Myometrial cell (primary cell): Measurements from ENCODE around the gene APOBEC3G. TPM values are rescaled to one million over a fixed set of nuclear protein-coding genes. Genes with fewer than 3 reads are reported as not detected.

ENCODE experiments used
- total RNA-seq: library from RNA; depleted of rRNA; stranded (reverse); fragments of >200 nt; gene quantifications from 2 replicates; pipeline ENCODE4 v1.2.3, GENCODE V29; 2015

The APOBEC3G gene
- total RNA-seq: 11.0 and 15.8 TPM in 2 replicates

DNA sequence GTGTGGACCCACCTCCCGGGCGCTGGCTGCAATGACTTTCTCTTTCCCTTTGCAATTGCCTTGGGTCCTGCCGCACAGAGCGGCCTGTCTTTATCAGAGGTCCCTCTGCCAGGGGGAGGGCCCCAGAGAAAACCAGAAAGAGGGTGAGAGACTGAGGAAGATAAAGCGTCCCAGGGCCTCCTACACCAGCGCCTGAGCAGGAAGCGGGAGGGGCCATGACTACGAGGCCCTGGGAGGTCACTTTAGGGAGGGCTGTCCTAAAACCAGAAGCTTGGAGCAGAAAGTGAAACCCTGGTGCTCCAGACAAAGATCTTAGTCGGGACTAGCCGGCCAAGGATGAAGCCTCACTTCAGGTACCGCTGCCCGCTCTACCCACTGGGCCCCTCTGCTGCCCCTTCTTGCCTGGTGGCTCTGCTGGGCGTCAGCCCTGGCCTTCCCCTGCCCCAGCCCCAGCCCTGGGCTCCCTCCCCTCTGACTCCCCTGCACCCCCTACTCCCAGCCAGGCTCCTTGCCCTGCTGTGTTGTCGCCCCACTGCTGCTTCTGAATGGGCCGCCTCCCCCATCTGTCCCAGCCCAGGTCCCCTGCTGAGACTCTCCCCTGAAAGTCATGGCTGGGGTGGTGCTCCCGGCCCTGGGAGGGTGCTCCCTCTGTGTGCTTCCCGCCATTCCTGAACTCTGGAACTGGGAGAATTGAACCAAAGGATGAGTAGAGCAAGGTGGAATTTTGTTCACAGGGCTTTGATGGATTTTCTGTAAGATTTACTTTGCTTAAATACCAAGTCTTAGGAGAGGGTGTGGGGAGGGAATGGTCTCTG is at the start of gene APOBEC3G:
Gene APOBEC3G, plus strand, starts transcription at position 250 of the 815 bp plus-strand sequence. Its CDS starts 87 bp downstream, at position 337.

GRCh38 chr22:39040538-39041296 is 36.4 kb upstream of the APOBEC3G start, which contains the start of gene APOBEC3F:
Gene APOBEC3F, plus strand, starts transcription at chr22:39040864. Its CDS starts 97 bp downstream, at chr22:39040961.

DNA sequence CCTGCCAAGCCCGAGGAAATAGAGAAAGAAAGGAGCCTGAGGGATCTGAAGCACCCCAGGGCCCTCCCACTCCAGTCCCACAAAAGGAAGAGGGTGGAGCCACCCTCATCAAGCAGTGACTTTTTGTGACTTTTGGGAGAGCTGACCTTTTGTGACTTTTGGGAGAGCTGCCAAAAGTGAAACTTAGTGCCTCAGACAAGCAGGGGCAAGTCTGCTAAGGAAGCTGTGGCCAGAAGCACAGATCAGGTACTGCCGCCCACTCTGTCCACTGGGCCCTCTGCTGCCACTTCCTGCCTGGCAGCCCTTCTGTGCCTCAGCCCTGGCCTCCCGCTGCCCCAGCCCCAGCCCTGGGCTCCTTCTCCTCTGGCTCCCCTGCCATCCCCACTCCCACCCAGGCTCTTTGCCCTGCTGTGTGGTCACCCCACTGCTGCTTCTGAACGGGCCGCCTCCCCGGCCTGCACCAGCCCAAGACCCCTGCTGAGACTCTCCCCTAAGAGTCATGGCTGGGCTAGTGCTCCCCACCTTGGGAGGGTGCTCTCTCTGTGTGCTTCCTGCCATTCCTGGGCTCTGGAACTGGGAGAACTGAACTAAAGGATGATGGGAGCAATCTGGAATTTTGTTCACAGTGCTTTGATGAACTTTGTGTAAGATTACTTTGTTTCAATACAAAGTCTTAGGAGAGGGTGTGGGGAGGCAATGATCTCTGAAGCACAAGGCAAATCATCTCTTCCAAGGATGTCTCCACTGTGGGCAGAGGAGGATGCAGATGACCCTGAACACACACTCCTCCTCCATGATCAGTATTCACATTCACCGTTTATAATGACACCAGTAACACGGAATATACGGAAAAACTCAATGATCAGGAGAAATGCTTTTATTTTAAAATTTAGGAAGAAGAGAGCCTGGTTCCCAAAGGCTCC is 20.3 kb downstream of the APOBEC3G start, which contains the start of gene APOBEC3H:
Gene APOBEC3H, plus strand, starts transcription at position 147 of the 923 bp plus-strand sequence. CDS start 3,035 bp downstream, outside the sequence.

Other genes with a start within 250 kb of the APOBEC3G start
- gene NPTXR, start 233.2 kb upstream of the APOBEC3G start, total RNA-seq: under 0.01 and 0.18 TPM in 2 replicates
- gene CBX6, start 205.1 kb upstream of the APOBEC3G start, total RNA-seq: 42.5 and 44.4 TPM in 2 replicates
- gene APOBEC3A, start 119.7 kb upstream of the APOBEC3G start, total RNA-seq: not detected in 2 replicates
- 28.5 and 29.6 TPM in 2 replicates for gene APOBEC3B, start 94.9 kb upstream of the APOBEC3G start, total RNA-seq
- 34.4 and 42.4 TPM in 2 replicates for gene APOBEC3C, start 63.0 kb upstream of the APOBEC3G start, total RNA-seq
- 1.6 and 3.5 TPM in 2 replicates for gene APOBEC3D, start 56.1 kb upstream of the APOBEC3G start, total RNA-seq
- gene APOBEC3F, start 36.4 kb upstream of the APOBEC3G start, total RNA-seq: 4.3 and 7.6 TPM in 2 replicates
- 0.53 and 4.0 TPM in 2 replicates for gene APOBEC3H, start 20.0 kb downstream of the APOBEC3G start, total RNA-seq
- gene CBX7, start 75.4 kb downstream of the APOBEC3G start, total RNA-seq: 2.3 and 2.5 TPM in 2 replicates
- gene PDGFB, start 167.7 kb downstream of the APOBEC3G start, total RNA-seq: 5.1 and 12.4 TPM in 2 replicates
- 2,206 and 2,743 TPM in 2 replicates for gene RPL3, start 242.3 kb downstream of the APOBEC3G start, total RNA-seq